H4 (cell line): ENCODE data around the gene NIN. TPM values are rescaled to one million over a fixed set of nuclear protein-coding genes. Genes with fewer than 3 reads are reported as not detected.

Source experiments
- DNase-seq: peaks from one replicate; pipeline ENCODE4 v3.0.0-alpha.2; 2015; ENCODE audit warnings: low spot score
- total RNA-seq: library from RNA; depleted of rRNA; stranded (reverse); fragments of >200 nt; shearing (Covaris generic); gene quantifications from 2 replicates; pipeline ENCODE4 v1.2.3, GENCODE V29; 2014

NIN gene
- total RNA-seq, 1 experiment from 2014 or later = 12.2 TPM

GRCh38 chr14:50762001-50762930, 68.7 kb downstream of the NIN start:
- DNase-seq = peak; percentile 16

GRCh38 chr14:50759800-50760543, 71.0 kb downstream of the NIN start:
- no peak for DNase-seq

GRCh38 chr14:50758945-50759344, 72.0 kb downstream of the NIN start:
- DNase-seq = no peak

- no peak for DNase-seq
These were observed 72.7 kb downstream of the NIN start for GRCh38 chr14:50758305-50758704.

GRCh38 chr14:50757702-50758101, 73.3 kb downstream of the NIN start:
- DNase-seq = no peak

GRCh38 chr14:50756300-50756699, 74.7 kb downstream of the NIN start:
- no peak for DNase-seq

- no peak for DNase-seq
These were observed 80.6 kb downstream of the NIN start for GRCh38 chr14:50750323-50750722.

GRCh38 chr14:50745401-50746058, 85.4 kb downstream of the NIN start:
- no peak for DNase-seq

- no peak for DNase-seq
These were observed 86.7 kb downstream of the NIN start for GRCh38 chr14:50744231-50744630.

GRCh38 chr14:50741567-50741966, 89.4 kb downstream of the NIN start:
- peak; percentile 57 for DNase-seq

GRCh38 chr14:50740856-50741255, 90.1 kb downstream of the NIN start:
- no peak for DNase-seq

GRCh38 chr14:50739186-50739585, 91.8 kb downstream of the NIN start:
- DNase-seq = no peak

GRCh38 chr14:50736932-50737419, 94.0 kb downstream of the NIN start:
- DNase-seq = no peak

GRCh38 chr14:50734950-50735695, 95.8 kb downstream of the NIN start:
- no peak for DNase-seq

GRCh38 chr14:50733494-50733893, 97.5 kb downstream of the NIN start:
- DNase-seq = no peak

- no peak for DNase-seq
These were observed 102.1 kb downstream of the NIN start for GRCh38 chr14:50728836-50729235.

GRCh38 chr14:50726372-50727107, 104.4 kb downstream of the NIN start:
- no peak for DNase-seq

- no peak for DNase-seq
These were observed 105.2 kb downstream of the NIN start for GRCh38 chr14:50725761-50726160.

GRCh38 chr14:50719911-50720759, 110.8 kb downstream of the NIN start:
- DNase-seq = no peak

- no peak for DNase-seq
These were observed 112.0 kb downstream of the NIN start for GRCh38 chr14:50718949-50719348.
